HG03439 (cell line): ENCODE results near the gene TBC1D23.
"Not testable (repeated sequence)": the region's sequence is repeated elsewhere in the genome, so short reads cannot be mapped to it uniquely, and the experiment has no call there.

Experiments
- ATAC-seq: cut with Tn5 transposase; IDR thresholded peaks from one replicate; pipeline ENCODE4 v1.9.1; 2021; ENCODE audit warnings: mild to moderate bottlenecking, moderate library complexity; ENCODE audit not compliant: unreplicated experiment

Gene TBC1D23

GRCh38 chr3:100339786-100340185 is 79.0 kb downstream of the TBC1D23 start:
- ATAC-seq: no peak

- ATAC-seq: no peak
Observed at GRCh38 chr3:100340527-100340926, 79.7 kb downstream of the TBC1D23 start.

- ATAC-seq: no peak
Observed at GRCh38 chr3:100348727-100349126, 87.9 kb downstream of the TBC1D23 start.

DNA sequence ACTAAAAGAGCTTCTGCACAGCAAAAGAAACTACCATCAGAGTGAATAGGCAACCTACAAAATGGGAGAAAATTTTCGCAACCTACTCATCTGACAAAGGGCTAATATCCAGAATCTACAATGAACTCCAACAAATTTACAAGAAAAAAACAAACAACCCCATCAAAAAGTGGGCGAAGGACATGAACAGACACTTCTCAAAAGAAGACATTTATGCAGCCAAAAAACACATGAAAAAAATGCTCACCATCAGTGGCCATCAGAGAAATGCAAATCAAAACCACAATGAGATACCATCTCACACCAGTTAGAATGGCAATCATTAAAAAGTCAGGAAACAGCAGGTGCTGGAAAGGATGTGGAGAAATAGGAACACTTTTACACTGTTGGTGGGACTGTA is 91.0 kb downstream of the TBC1D23 start:
- not testable (repeated sequence) for ATAC-seq

DNA sequence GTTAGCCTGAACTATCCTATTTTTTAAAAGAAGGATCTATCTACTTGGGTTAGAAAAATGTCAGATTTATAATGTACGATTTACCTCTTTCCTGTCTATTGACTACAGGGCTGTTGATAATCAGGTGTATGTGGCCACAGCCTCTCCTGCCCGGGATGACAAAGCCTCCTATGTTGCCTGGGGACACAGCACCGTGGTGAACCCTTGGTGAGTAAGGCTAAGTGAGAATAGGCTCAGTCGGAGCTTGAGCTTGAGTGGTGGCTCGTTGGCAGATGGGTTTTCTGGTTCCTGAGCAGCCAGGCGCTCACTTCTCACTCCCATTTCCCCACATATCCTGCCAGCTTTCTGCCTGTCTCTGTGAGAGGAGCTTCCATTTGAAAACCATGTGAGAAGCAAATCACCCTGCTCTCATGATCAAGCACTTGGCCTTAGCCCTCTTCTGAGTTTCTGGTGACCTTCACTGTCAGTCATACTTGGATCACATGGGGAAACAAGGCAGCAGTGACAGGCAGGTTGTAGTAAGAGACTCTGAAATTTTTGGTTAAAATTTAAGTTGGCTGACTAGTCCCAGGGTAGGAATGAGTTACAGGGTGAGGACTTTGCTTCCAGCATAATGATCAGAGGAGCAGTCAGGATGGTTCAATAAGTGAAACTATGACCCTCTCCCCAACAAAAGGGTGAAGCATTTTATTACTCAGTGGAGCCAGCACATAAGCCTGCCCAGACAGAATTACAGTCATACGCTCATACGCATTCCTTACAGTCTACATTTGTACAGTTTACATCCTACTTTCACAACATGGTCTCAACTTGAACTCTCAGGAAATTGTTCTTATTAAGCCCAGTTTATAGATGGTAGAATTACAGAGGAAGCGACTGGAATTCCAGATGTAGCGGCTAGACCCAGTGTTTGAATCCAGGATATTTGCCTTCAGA is 91.8 kb downstream of the TBC1D23 start:
- ATAC-seq: no peak

DNA sequence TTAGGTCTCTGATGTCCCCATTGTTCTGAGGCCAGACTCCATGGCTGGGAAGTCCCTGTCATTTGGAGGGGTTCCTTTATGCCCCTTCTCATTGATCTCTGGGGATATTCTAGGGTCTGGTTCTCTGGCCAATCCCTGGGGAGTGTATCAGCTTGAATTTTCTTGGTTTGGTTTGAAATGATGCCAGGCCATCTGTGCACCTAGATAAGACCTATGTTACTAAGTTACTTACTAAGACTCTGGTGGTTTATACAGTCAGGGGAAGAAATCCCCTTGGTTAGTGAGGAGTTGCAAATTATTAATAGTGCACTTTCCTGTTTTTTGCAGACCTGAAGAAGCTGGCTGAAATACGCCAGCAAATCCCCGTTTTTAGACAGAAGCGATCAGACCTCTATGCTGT is 94.1 kb downstream of the TBC1D23 start:
- no peak for ATAC-seq

DNA sequence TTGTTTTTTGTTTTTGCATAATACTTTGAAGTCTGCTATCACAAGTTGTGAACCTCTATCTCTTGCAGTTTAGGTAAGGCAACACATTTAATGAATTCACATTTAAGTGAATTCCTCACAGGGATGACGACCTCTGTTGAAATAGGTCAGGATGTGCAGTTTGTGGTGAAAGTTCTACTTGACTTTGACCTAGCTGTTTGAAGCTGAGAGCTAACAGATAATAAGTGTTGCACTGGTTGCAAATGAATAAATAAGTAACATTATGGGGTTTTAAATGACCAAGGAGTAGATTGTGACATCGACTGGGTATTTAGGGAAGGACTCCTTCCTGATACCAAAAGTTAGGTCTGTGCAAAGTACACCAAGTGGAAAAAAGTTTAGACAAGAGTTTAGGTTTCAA is 97.6 kb downstream of the TBC1D23 start:
- no peak for ATAC-seq

DNA sequence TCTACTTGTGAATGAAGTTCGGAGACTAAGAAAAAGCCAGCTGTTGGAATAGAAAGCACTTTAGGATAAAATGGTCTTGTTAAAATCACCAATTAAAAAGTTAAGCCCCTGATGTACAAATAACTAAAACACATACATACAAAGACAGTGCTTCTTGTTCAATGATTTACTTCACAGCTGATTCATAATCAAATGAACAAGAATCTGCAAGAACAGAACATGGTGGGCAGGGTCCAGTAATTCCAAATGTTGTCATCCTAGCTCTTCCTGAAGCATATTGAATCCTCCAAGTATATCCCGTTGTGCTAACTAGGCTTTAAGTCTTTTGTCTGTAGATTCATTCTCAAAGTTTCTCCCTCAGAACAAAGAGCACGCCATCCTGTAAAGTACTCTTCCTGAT is 98.2 kb downstream of the TBC1D23 start:
- no peak for ATAC-seq

- ATAC-seq: no peak
Observed at GRCh38 chr3:100360757-100361496, 100.1 kb downstream of the TBC1D23 start.

DNA sequence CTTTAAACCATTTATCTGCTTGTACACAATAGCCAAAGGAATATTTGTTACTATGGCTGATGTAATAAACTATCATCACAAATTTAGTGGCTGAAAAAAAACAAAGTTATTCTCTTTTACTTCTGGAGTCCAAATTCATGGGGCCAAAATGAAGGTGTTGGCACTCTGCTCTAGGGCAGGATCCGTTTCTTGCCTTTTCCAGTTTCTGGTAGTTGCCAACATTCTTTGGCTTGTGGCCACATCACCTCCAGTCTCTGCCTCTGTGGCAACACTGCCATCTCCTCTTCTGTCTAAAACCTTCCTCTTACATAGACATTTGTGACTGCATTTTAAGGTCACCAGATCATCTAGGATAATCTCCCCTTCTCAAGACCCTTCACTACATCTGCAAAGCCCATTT is 101.1 kb downstream of the TBC1D23 start:
- ATAC-seq: no peak

DNA sequence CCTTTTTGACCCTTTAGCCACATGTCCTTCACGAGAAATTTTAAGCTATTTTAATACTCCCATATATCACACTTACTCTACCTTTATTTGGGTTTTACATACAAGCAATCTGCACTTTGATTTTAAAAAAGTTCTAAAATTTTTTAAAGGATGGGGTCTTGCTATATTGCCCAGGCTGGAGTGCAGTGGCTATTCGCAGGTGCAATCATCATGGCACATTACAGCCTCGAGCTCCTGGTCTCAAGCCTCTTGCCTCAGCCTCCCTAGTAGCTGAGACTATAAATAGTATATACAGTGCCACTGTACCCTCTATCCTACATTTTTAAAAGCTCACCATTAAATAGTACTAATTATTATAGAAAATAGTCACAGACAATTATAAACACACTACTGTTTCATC is 103.6 kb downstream of the TBC1D23 start:
- ATAC-seq: no peak

DNA sequence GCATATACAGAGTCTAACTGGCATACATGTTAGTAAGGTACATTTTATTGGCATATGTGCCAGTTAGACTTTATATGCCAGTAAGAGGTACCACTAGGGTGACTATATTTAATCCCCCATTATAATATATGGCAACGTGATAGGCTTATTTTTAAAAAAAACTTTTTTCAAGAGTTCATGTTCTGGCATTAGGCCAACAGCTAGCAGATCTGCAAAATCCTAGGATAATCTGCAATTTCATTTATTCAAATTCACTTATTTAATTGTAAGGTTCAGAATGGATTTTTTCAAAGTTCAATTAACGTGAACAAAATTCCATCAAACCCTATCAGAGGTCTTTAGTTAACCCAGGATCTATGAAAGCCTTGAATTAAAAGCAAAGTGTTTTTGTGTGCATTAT is 105.6 kb downstream of the TBC1D23 start:
- ATAC-seq: no peak

GRCh38 chr3:100368441-100368840 is 107.6 kb downstream of the TBC1D23 start:
- no peak for ATAC-seq

- ATAC-seq: no peak
Observed at GRCh38 chr3:100370756-100371155, 110.0 kb downstream of the TBC1D23 start.

- no peak for ATAC-seq
Observed at GRCh38 chr3:100374521-100374920, 113.7 kb downstream of the TBC1D23 start.
